ENCODE measurements around the gene OR51E1.

Gene OR51E1

GRCh38 chr11:4643682-4644081, at the start of gene OR51E1:
Gene OR51E1, plus strand, starts transcription at chr11:4643982. Its CDS starts 8,545 bp downstream, at chr11:4652527.
- DNase-seq (ENCODE audit: low spot score) = no peak

GRCh38 chr11:4605057-4605456, 38.7 kb upstream of the OR51E1 start:
- no peak for DNase-seq (ENCODE audit: low spot score)

- peak; percentile 4 for DNase-seq (ENCODE audit: low spot score)
Observed at GRCh38 chr11:4606231-4607015, 37.4 kb upstream of the OR51E1 start.

- no peak for DNase-seq (ENCODE audit: low spot score)
Observed at GRCh38 chr11:4607096-4607495, 36.7 kb upstream of the OR51E1 start.

- DNase-seq (ENCODE audit: low spot score) = peak; percentile 98
Observed at GRCh38 chr11:4607781-4608666, 35.8 kb upstream of the OR51E1 start, which contains the start of gene TRIM68. Gene TRIM68, minus strand, starts transcription at chr11:4608231. Its CDS starts 2,727 bp downstream, at chr11:4605504.

- DNase-seq (ENCODE audit: low spot score) = no peak
Observed at GRCh38 chr11:4610258-4610935, 33.4 kb upstream of the OR51E1 start.

GRCh38 chr11:4611986-4612385, 31.8 kb upstream of the OR51E1 start:
- DNase-seq (ENCODE audit: low spot score) = no peak

- DNase-seq (ENCODE audit: low spot score) = no peak
Observed at GRCh38 chr11:4615856-4616444, 27.8 kb upstream of the OR51E1 start.

GRCh38 chr11:4619514-4619913, 24.3 kb upstream of the OR51E1 start:
- no peak for DNase-seq (ENCODE audit: low spot score)

GRCh38 chr11:4626207-4627099, 17.3 kb upstream of the OR51E1 start:
- DNase-seq (ENCODE audit: low spot score) = peak; percentile 17

- no peak for DNase-seq (ENCODE audit: low spot score)
Observed at GRCh38 chr11:4636136-4636535, 7.6 kb upstream of the OR51E1 start.

- DNase-seq (ENCODE audit: low spot score) = peak; percentile 52
Observed at GRCh38 chr11:4636962-4637661, 6.7 kb upstream of the OR51E1 start, which contains the start of gene OR51D1. Gene OR51D1, plus strand, starts transcription at chr11:4637477. Its CDS starts 2,314 bp downstream, at chr11:4639791.

GRCh38 chr11:4637662-4638047, 6.1 kb upstream of the OR51E1 start:
- DNase-seq (ENCODE audit: low spot score) = no peak

GRCh38 chr11:4639931-4640330, 3.9 kb upstream of the OR51E1 start:
- DNase-seq (ENCODE audit: low spot score) = no peak

GRCh38 chr11:4641501-4641900, 2.3 kb upstream of the OR51E1 start:
- no peak for DNase-seq (ENCODE audit: low spot score)

GRCh38 chr11:4642043-4642442, 1.7 kb upstream of the OR51E1 start:
- DNase-seq (ENCODE audit: low spot score) = no peak

GRCh38 chr11:4643076-4643475, 706 bp upstream of the OR51E1 start:
- no peak for DNase-seq (ENCODE audit: low spot score)

GRCh38 chr11:4644233-4644632, 451 bp downstream of the OR51E1 start:
- DNase-seq (ENCODE audit: low spot score) = no peak

GRCh38 chr11:4645974-4646373, 2.2 kb downstream of the OR51E1 start:
- DNase-seq (ENCODE audit: low spot score) = no peak

GRCh38 chr11:4647766-4648165, 4.0 kb downstream of the OR51E1 start:
- no peak for DNase-seq (ENCODE audit: low spot score)
